Measurements from ENCODE around the gene DDR1.
"Not testable (repeated sequence)": the region's sequence is repeated elsewhere in the genome, so short reads cannot be mapped to it uniquely, and the experiment has no call there.

Gene DDR1

GRCh38 chr6:30864325-30864724 lies 20.0 kb upstream of the DDR1 start:
- no peak overlapping the region for H2AFZ ChIP-seq (ENCODE audit: low read depth, low read length, severe bottlenecking)
- H3F3A ChIP-seq (ENCODE audit: insufficient read depth), result no peaks in the 10 kb centered on the region
- peaks cover 8% of the 10 kb centered on the region; the same call in 1 of the 2 replicates for H3K9me3 ChIP-seq (ENCODE audit: insufficient read depth, low read length)
- H3K4me2 ChIP-seq (ENCODE audit: low read depth, low read length, poor library complexity, severe bottlenecking), result no peak overlapping the region
- H3K27me3 ChIP-seq (ENCODE audit: low read length), result no peaks in the 10 kb centered on the region
- H4K20me1 ChIP-seq (ENCODE audit: low read depth, low read length), result no peaks in the 10 kb centered on the region
- H3K36me3 ChIP-seq (ENCODE audit: low read length), result no peaks in the 10 kb centered on the region
- no peak overlapping the region for H3K27ac ChIP-seq (ENCODE audit: low read depth, low read length)
- H3K9ac ChIP-seq (ENCODE audit: low read length), result no peak overlapping the region
- TF ChIP-seq EZH2phosphoT487 (conservative IDR thresholded peaks at IDR 0.05; ENCODE audit: low read length), result no peak
- no peak for TF ChIP-seq CTCF (IDR thresholded peaks at IDR 0.05; ENCODE audit: insufficient read depth, low read length, poor library complexity, severe bottlenecking)
- no peak overlapping the region for H3K4me3 ChIP-seq (ENCODE audit: insufficient read depth, low read length, poor library complexity, severe bottlenecking)
- no peaks in the 10 kb centered on the region for H3K9me2 ChIP-seq (replicated peaks; ENCODE audit: insufficient read depth, low read length)
- no peaks in the 10 kb centered on the region for H3K79me2 ChIP-seq (ENCODE audit: insufficient read depth, low read length)

- not testable (repeated sequence) for H3K9ac ChIP-seq (ENCODE audit: low read length); H2AFZ ChIP-seq (ENCODE audit: low read depth, low read length, severe bottlenecking); H3K4me3 ChIP-seq (ENCODE audit: insufficient read depth, low read length, poor library complexity, severe bottlenecking); H3K36me3 ChIP-seq (ENCODE audit: low read length); H3K79me2 ChIP-seq (ENCODE audit: insufficient read depth, low read length); H4K20me1 ChIP-seq (ENCODE audit: low read depth, low read length); H3K9me2 ChIP-seq (replicated peaks; ENCODE audit: insufficient read depth, low read length); H3K27ac ChIP-seq (ENCODE audit: low read depth, low read length); H3F3A ChIP-seq (ENCODE audit: insufficient read depth); H3K27me3 ChIP-seq (ENCODE audit: low read length); H3K4me2 ChIP-seq (ENCODE audit: low read depth, low read length, poor library complexity, severe bottlenecking)
- peaks cover 18% of the 10 kb centered on the region; the same call in 1 of the 2 replicates for H3K9me3 ChIP-seq (ENCODE audit: insufficient read depth, low read length)
Observed at GRCh38 chr6:30869241-30869749, 15.0 kb upstream of the DDR1 start.

- Histone ChIP-seq H3K27ac (ENCODE audit: low read depth, low read length) (no peak overlapping the region), H3K9me3 (ENCODE audit: insufficient read depth, low read length) (peaks cover 18% of the 10 kb centered on the region; the same call in 1 of the 2 replicates)
- no peak for TF ChIP-seq EZH2phosphoT487 (conservative IDR thresholded peaks at IDR 0.05; ENCODE audit: low read length)
- no peak for TF ChIP-seq CTCF (IDR thresholded peaks at IDR 0.05; ENCODE audit: insufficient read depth, low read length, poor library complexity, severe bottlenecking)
Observed at GRCh38 chr6:30870546-30870945, 13.8 kb upstream of the DDR1 start.

GRCh38 chr6:30871592-30872183 lies 12.6 kb upstream of the DDR1 start:
- Histone ChIP-seq H3K79me2 (ENCODE audit: insufficient read depth, low read length) (no peaks in the 10 kb centered on the region), H3K4me3 (ENCODE audit: insufficient read depth, low read length, poor library complexity, severe bottlenecking) (no peak overlapping the region), H3K9me3 (ENCODE audit: insufficient read depth, low read length) (peaks cover 18% of the 10 kb centered on the region; the same call in 1 of the 2 replicates), H3K27me3 (ENCODE audit: low read length) (no peaks in the 10 kb centered on the region), H3K27ac (ENCODE audit: low read depth, low read length) (no peak overlapping the region), H2AFZ (ENCODE audit: low read depth, low read length, severe bottlenecking) (no peak overlapping the region), H3K9me2 (replicated peaks; ENCODE audit: insufficient read depth, low read length) (no peaks in the 10 kb centered on the region), H3K36me3 (ENCODE audit: low read length) (no peaks in the 10 kb centered on the region), H3F3A (ENCODE audit: insufficient read depth) (no peaks in the 10 kb centered on the region), H3K4me2 (ENCODE audit: low read depth, low read length, poor library complexity, severe bottlenecking) (no peak overlapping the region), H4K20me1 (ENCODE audit: low read depth, low read length) (no peaks in the 10 kb centered on the region), H3K9ac (ENCODE audit: low read length) (no peak overlapping the region)
- TF ChIP-seq CTCF (IDR thresholded peaks at IDR 0.05; ENCODE audit: insufficient read depth, low read length, poor library complexity, severe bottlenecking) (no peak), EZH2phosphoT487 (conservative IDR thresholded peaks at IDR 0.05; ENCODE audit: low read length) (no peak)

More at GRCh38 chr6:30870546-30870945, 13.8 kb upstream of the DDR1 start:
- Histone ChIP-seq H3K79me2 (ENCODE audit: insufficient read depth, low read length) (no peaks in the 10 kb centered on the region), H3K36me3 (ENCODE audit: low read length) (no peaks in the 10 kb centered on the region), H3K4me2 (ENCODE audit: low read depth, low read length, poor library complexity, severe bottlenecking) (no peak overlapping the region), H3K9ac (ENCODE audit: low read length) (no peak overlapping the region), H3K9me2 (replicated peaks; ENCODE audit: insufficient read depth, low read length) (no peaks in the 10 kb centered on the region), H3K27me3 (ENCODE audit: low read length) (no peaks in the 10 kb centered on the region), H2AFZ (ENCODE audit: low read depth, low read length, severe bottlenecking) (no peak overlapping the region), H3K4me3 (ENCODE audit: insufficient read depth, low read length, poor library complexity, severe bottlenecking) (no peak overlapping the region), H4K20me1 (ENCODE audit: low read depth, low read length) (no peaks in the 10 kb centered on the region), H3F3A (ENCODE audit: insufficient read depth) (no peaks in the 10 kb centered on the region)
